HG03460 (cell line): Measurements from ENCODE around the gene KRT75.
"Not testable (repeated sequence)": the region's sequence is repeated elsewhere in the genome, so short reads cannot be mapped to it uniquely, and the experiment has no call there.

Experiments
- ATAC-seq: cut with Tn5 transposase; IDR thresholded peaks from one replicate; pipeline ENCODE4 v1.9.1; 2021; ENCODE audit not compliant: unreplicated experiment

The KRT75 gene

DNA sequence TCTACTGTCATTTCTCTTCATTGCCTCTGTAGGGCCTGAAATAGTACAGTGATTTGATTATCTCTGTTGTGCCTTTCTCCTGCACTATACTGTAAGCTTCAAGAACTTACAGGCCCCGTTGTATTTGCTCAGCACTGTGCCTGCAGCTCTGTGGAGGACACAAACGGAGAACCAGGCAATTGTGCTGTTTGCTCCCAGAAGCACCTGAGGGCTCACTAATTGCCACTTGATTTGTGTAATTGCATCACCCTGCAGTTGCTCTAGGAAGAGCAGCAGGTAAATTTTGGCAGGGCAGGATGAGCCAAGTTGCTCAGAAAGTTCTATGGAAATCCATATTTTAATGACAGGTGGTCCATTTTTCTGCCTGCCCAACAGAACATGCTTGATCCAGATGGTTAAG, 16.4 kb downstream of the KRT75 start:
- ATAC-seq, result no peak

DNA sequence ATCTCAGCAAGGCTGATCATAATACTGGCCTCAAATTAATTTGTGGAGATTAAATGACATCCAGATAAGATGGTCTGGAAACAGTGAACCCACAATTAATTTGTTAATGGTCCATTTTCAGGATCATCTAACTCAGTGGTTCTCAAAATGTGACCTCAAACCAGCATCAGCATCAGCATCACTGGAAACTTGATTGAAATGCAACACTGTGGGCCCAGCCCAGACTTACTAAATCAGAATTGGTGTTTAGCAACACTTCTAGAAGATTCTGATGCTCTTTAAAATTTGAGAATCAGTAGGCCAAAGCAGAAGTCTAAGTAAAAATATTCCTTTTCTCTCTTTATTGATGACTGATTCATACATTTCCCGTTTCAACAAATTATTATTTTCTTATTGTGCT, 17.4 kb downstream of the KRT75 start:
- no peak for ATAC-seq

- ATAC-seq, result no peak
These were observed 18.1 kb downstream of the KRT75 start for GRCh38 chr12:52415870-52416750.

DNA sequence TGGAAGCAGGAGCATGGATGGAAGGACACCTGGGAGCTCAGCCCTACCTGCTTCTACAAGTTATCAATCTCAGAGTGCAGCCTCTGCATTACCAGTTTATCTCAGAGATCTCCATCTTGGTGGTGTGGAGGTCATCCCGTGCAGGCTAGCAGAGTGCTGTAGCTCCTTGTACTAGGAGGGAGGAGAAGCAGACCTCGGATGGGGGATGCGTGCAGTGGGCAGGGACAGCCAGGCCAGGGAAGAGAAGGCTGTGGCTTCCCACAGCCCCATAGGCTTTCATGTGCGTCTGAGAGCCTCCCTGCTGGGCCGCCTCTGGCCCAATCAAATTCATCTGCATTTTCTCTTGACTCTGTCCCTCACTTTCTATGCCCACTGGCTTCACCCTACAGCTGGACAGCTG, 19.2 kb downstream of the KRT75 start:
- ATAC-seq, result no peak

GRCh38 chr12:52413782-52414345, 20.3 kb downstream of the KRT75 start:
- no peak for ATAC-seq

GRCh38 chr12:52413202-52413601, 21.0 kb downstream of the KRT75 start:
- no peak for ATAC-seq

DNA sequence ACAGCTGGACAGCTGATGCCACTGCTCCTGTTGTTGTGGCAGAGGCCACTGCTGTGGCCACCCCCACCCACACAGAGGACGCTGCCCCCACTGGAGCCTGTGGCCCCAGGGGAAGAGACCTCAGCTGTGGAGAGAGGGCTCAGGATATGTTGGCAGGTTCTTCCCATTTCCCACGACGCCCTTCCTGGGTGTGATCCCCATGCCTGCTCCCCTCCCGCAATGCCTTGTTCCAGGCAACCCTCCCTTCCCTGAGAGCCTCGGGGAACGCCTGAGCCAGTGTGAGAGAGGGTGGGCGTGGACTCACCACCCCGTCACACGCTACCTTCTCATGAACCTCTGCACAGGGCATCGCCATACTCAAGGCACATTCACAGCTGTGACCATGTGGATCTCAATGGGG, 22.4 kb downstream of the KRT75 start:
- ATAC-seq, result no peak

GRCh38 chr12:52410589-52411248, 23.5 kb downstream of the KRT75 start:
- ATAC-seq, result not testable (repeated sequence)

DNA sequence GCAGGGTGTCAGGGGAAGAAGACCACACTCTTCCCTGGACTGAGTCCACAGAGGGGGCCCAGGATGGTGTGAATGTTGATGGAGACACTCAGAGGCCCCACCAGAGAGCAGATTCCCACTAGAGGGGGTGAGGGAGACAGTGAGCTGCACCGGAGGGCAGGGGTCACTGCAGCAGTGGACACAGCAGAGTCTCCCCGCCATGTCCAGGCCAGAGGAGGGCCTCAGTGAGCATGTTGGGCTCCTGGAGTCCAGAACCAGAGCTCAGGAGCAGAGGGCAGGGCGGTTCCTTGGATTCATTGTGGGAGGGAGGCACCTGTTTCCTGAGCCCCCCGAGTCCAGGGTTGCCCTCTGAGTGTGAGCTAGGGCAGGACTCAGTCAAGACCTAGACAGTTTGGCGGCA, 26.3 kb downstream of the KRT75 start:
- no peak for ATAC-seq

DNA sequence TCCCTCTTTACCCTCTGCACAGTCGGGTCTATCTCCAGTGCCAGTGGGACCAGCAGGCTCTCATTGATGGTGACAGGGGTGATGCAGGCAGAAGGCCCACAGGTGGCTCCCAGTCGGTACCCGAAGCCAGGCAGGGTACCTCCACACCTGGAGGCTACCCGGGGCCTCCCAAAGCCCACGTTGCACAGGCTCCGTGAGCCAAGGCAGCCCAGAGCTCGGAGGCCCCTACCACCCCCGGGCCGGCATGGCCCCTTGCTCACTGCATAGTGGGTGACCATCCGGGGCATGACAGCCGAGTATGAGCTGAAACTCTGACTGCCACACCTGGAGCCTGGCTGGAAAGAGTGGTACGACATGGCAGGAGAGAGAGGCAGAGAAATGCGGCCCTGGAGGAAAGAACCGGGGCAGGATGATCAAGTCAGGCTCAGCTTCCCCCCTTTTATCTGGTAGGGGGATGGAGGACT, 28.2 kb downstream of the KRT75 start, which contains the start of gene KRT82:
Gene KRT82, minus strand, starts transcription at position 414 of the 464 bp plus-strand sequence. Its CDS starts 58 bp downstream, at position 356.
- ATAC-seq, result no peak

DNA sequence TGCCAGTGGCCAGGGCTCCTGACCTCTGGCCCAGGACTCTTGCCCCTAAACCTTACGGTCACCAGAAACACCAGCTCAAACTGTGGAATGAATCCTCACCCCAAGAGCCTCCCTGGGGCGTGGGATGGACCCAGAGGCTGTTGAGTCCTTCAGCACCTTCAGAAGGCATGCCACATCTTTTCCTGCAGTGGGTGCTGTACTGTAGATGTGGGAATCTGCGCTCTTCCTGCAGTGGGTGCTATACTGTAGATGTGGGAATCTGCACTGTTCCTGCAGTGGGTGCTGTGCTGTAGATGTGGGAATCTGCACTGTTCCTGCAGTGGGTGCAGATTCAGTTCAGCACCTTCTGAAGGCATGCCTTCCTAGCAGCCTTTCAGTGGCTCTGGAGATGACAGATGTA, 29.2 kb downstream of the KRT75 start:
- ATAC-seq, result no peak

- ATAC-seq, result no peak
These were observed 30.6 kb downstream of the KRT75 start for GRCh38 chr12:52403561-52403960.

DNA sequence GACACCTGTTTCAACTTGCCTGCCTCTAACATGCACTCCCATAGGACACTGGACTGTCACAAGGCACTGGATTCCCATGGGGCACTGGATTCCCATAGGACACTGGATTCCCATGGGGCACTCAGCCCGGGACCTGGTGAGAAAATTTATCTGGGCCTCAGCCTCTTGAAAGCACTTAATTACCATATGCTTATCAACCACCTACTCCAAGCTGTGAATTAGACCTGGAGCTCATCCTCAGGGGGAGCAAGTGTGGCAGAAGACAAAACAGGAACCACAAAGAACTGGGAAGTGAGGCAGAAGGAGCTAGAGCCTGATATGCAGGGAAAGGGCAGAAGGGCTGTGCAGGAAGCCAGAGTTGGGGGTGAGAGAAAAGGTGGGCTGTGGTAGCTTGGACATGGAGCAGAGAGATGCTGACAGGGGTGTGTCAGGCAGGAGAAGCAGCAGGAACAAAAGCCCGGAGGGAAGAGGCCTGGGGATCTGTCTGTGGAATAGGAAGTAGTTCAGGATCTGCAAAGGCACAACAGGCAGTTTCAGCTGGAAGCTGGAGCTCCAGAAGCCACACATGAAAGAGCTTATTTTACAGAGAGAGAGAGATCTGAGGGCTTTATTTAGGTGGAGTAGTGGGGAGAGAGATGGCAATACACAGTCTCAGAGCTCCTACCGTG, 31.2 kb downstream of the KRT75 start:
- no peak for ATAC-seq

DNA sequence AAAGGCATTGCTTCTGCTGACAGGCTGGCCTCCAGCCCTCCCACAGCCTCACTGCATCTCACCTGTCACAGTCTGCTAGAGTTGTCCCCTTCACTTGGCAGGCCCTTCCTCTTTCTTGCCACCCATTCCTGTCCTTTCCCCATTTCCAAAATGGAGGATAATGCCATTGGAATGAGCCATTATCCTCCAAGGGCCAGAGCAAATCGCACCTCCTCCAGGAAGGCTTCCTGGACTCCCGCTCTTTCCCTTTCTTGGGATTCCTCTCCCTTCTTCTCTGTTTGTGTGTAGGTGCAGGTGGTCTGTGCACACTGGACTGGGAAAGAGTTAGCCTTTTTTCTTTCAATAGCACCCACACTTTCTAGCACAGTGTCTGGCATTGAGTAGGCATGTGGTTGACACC, 31.8 kb downstream of the KRT75 start:
- ATAC-seq, result no peak

DNA sequence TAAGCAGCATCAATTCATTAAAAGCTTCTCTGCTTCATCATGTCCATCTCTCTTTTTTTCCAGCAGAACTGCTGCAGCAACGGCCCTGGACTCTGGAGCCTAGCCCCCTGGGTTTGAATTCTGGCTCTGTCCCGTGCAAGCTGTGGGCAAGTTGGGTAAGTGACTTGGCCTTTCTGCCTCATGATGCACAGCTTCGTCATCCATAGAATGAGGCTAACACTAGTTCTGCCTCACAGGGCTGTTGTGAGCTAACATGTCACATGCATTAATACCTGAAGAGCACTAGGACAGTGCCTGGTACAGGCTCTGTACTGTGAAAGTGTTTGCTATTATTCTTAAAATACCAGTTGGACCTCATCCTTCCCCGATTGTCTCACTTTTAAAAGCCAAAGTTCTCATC, 32.2 kb downstream of the KRT75 start:
- ATAC-seq, result no peak

DNA sequence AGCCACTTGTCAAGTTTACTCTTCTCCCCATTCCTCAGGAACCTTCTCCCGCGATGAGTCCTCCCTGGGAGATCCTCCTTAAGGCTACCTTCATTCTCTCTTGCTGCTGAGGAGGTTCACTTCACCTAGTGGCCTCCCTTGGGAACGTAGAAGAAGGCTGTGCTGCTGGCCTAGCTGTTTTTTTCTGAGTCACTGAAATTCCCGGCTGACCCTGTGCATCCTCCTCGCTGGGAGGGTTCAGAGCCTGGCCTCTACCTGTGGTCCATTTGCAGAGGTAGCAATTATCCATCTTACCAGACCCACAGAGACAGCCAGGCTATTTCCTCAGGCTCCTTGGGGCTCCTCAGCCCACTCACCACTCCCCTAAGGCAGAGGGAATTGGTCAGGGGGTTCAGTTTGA, 32.6 kb downstream of the KRT75 start:
- ATAC-seq, result no peak

GRCh38 chr12:52400906-52401305, 33.3 kb downstream of the KRT75 start:
- no peak for ATAC-seq

DNA sequence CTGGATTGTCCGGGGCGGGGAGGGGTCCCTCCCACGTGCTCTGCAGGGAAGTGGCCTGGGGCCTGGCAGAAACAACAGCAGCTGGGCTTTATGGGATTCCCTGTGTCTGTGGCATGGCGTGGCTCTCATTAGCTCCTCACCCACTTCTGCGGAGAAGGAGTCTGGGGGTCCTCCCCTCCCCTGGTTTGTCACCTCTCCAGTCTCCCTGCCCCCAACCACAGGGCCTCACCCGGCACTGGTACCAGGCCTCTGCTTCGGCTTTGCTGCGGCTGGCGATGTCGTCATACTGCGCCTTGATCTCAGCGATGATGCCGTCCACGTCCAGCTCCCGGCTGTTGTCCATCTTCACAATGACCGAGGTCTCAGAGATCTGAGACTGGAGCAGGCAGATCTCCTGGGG, 34.4 kb downstream of the KRT75 start:
- no peak for ATAC-seq

DNA sequence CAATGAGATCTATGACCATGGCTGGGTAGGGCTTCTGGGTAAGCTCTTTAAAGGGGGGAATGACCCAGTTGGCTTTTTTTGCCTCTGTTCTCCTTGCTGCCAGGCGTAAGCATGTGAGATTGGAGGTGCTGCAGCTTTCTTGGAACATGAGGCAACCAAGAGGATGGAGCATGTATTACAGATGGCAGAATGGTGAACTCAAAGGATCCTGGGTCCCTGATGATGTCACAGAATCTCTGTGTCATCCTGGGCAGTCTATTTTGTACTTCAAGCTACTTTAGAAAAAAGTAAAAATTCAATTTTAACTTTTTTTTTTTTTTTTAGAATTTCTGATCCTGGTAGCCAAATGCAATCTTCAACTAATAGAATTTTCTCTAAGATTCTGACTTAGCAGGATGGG, 36.0 kb downstream of the KRT75 start:
- no peak for ATAC-seq

DNA sequence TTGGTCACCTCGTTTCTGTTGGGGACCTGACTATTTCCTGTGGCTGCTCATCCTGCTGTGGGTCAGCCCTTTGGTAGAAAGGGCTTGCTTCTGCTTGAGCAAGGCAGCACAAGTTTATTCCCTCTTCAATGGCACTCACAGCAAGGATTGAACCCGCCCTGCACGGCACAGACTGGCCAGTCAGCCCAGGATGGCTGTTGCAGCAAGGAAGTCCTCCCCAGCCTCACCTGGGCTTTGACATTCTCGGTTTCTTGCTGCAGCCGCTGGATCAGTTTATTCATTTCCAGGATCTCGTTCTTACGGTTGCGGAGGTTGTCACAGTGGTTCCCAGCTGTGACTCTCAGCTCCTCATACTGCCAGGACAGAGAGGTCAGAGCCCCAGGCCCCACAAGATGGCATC, 37.5 kb downstream of the KRT75 start:
- ATAC-seq, result no peak

GRCh38 chr12:52395761-52396434, 38.3 kb downstream of the KRT75 start:
- no peak for ATAC-seq
